ENCODE results near the gene PPP4C.

Gene PPP4C

DNA sequence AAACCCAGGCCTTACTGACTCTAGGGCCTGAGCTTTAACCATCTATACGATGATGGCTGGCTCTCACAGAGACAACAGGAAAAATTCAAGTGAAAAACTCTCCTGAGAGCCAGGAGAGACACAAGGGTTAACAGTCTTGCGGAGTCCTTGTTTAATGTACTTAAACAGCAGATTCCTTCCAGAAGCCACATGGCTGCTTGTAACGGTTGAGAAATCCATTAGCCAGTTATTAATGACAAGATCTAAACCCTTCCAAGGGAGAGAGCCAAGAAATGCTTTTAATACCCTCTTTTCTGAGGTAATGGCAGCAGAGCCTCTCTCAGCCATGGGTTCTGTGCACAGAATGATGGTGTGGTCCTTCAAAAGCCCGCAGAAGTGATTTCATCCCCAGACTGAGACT is 15.4 kb upstream of the PPP4C start:
- DNase-seq: no peak

DNA sequence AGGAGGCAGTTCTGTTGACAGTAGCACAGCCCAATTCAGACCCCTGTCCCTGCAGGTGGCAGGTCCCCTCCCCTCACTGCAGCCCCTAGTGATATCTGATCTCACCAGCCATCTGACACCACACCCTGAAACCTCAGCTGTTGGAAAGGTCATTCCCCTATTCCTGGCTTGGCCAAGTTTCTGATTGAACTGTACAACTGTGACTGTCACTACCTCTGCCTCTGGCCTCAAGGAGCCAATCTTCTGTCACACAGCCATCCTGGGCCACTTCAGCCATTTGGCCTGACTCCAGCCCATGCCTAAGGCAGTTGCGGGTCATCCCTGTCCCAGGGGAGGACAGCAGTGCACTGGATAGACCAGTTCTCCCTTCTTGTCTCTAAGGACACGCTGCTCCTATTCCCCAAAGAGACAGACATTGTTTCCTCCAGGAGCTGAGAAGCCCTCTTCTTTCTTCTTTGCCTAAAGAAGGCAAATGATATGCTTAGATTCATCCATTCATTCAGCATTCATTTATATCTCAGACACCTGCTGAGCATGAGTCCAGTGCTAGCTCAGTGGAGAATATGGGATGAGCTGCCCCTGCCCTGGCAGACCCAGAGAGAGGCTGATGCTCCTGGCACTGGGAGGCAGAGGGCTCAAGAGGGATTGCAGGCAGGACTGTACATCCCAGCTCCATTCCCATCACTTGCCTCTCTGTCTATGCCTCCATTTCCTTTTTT is 14.8 kb upstream of the PPP4C start:
- DNase-seq: no peak

DNA sequence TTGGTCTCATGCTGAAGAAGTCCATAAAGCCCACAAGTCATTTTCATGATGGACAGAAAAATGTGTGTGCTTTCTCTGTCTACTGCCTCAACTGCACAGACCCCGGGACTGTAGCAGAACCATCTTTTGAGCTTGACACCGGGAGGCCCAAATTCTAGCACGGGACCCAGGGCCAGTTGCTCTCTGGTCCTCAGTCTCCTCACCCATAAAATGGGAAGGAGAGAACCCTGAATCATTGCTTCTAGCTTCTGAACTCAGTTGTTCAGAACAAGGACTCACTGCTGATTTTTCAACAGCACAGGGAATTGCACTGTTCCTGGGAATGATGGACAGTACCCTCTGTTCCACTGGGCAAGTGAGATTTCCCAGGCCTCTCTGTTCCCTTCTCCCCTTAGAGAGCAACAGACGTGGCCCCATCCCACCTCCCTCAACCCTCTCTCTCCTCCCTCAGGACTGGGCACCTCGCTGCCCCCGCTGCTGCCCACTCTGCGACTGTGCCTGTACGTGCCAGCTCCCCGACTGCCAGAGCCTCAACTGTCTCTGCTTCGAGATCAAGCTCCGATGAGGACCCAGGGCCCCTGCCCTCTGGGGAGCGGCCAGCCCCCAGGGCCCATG is 12.4 kb upstream of the PPP4C start:
- no peak for DNase-seq

DNA sequence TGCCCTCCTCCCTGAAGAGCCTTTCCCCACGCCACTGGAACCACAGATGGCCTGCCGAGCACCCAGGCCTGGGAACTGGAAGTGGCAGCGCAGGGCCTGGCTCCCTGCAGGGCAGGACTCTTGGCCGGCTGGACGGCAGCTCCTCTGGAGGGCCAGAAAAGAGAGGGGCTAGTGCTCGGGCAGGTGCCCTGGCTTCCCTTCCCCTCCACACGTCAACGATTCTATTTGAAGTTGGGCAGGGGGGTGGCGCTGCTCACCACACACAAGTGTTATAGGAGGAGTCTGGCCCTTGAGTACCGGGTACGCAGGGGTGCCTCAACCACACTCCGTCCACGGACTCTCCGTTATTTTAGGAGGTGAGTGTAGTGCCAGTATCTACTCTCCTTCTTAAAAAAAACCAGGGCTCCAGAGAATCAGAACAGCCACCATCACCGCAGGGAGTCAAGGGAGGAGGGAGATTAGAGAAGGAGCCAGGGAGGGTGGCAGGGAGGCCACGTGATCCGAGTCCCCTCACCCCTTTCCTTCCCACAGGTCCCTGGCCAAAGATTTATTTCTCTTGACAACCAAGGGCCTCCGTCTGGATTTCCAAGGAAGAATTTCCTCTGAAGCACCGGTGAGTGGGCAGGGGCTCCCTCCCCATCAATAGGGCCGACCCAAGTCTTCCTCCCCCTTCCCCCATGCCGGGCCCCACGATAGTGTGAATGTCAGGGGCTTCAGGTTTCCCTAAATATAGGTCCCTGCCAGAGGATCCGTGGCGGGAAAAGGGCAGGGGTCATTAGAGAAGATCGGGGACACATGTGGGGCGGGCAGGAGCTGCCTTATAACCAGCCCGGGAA is 11.7 kb upstream of the PPP4C start:
- DNase-seq: peak; percentile 68

DNA sequence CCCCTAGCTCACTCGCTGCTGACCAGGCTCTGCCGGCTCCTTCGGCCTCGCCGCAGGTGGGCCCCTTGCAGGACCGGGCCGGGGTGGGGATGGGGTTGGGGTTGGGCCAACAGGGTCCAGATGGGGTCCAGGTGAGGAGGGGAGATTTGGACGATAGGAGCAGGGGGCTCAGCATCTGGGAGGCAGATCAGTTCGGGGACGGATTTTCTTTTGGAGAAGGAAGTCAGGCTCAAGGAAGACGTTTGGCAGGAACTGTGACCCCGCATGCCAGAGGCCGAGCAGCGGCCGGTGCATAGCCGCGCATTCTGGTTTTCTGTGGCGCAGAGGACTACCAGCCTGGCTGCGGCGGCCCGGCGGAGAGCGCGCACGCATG is 11.1 kb upstream of the PPP4C start:
- DNase-seq: peak; percentile 64

DNA sequence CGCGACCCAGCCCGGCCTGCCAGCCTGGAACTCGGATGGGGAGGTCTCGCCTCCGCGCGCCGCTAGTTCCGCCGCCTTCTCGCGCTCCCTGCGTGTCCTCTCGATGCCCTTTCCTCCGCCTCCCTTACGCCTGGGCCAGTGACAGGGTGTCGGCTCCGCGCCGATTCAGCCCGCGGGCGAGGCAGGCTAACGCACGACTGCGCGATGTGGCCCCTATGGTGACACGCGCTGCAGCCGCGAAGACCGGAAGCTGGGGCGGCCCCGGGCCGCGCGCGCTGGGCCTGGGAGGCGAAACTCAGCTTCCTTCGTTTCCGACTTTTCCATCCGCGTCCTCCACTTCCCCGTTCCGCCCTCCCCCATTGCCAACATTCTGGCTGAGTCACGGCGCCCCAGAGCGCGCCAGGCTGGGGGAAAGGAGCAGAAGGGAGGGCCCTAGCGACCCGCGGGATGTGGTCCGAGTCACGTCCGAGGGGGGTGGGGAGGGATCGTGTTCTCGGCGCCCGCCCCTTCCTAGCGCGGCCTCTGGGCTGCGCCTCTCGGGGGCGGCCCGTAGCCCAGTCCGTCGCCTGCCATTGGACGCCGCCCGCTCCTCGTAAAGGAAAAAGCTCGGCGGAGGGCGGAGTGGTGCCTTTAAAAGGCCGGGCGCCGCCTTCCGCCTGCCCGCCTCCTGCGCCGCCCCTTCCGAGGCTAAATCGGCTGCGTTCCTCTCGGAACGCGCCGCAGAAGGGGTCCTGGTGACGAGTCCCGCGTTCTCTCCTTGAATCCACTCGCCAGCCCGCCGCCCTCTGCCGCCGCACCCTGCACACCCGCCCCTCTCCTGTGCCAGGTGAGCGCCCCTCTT is 10.5 kb upstream of the PPP4C start, which contains the start of gene ALDOA:
Gene ALDOA, plus strand, starts transcription at position 659 of the 841 bp plus-strand sequence. CDS start 1,138 bp downstream, outside the sequence.
- peak; percentile 98 for DNase-seq

DNA sequence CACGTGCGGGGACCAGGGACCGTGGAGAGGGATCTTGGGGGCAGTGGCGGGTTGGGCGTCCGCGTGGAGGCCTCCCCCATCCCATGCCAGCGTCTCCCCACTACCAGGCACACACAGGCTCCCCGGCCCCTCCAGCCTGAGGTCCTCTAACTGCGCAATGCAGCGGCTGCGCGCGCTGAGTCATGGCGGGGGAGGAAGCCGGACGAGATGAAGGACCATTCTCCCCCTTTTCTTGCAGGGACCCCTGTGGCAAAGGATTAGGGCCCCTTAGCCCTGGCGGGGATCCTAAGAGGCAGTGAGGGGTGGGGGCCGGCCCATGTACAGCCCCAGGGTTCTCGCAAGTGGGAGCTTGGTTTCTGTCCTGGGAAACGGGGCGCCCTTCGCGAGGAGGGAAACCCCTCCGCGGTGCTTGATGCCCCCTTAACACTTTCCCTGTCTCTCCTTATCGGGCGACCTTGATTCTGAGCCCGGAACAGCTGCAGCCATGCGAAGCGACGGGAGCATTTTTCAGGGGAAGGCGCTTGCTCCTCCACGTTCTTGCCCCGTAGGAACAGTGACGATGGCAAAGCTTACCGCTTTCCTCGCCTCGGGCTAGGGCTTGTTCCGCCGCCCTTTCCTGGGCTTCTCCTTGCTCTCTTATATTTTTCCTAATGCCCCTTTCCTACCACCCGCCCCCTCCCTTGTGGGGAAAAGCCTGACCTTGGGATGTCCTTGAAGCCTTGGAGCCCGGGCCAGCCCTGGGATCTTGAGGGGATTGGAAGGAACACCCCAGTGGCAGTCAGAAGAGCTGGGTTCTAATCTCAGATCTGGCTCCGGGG is 9.6 kb upstream of the PPP4C start:
- no peak for DNase-seq

DNA sequence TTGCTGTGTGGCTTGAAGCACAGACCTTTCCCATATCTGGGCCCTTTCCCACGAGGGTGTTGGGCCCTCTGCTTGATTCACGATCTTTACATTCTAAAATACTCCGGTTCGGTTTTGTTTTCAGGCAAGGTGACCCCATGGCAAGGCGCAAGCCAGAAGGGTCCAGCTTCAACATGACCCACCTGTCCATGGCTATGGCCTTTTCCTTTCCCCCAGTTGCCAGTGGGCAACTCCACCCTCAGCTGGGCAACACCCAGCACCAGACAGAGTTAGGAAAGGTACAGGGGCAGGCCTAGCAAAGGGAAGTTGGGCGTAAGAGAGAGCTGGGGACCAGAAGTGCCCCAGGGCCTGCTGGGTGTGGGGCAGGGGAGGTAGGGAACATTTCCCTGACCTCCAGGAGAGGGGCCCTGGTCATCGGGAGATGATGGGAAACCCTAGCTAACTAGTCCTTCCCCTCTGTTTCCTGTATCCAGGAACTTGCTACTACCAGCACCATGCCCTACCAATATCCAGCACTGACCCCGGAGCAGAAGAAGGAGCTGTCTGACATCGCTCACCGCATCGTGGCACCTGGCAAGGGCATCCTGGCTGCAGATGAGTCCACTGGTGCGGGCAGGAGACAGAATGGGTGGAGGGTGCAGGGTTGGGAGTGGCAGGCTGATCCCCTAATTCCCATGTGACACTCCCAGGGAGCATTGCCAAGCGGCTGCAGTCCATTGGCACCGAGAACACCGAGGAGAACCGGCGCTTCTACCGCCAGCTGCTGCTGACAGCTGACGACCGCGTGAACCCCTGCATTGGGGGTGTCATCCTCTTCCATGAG is 8.8 kb upstream of the PPP4C start:
- DNase-seq: no peak

DNA sequence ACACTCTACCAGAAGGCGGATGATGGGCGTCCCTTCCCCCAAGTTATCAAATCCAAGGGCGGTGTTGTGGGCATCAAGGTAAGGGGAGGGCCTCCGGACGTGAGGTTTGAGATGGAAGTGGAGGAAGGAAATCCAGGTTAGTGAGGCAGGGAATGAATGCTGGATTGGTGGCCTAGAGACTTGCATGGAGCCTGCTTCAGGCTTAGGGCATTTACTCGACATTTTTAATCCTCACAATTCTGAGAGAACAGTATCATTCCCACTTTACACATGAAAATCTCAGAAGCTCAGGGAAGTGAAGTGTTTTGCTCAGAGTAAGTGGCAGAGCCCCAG is 8.2 kb upstream of the PPP4C start:
- DNase-seq: no peak

DNA sequence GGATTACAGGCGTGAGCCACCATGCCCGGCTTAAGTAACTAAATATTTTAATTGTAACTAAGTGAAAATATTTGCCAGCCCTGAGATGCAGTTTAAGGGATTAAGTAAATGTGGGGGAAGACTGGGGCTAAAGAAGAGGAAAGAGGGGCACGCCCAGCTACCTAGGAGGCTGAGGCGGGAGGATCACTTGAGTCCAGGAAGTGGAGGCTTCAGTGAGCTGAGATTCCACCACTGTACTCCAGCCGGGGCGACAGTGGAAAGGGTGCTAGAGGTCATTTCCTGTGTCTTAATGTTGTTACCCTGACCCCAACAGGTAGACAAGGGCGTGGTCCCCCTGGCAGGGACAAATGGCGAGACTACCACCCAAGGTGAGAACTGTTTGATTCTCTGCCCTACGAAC is 7.5 kb upstream of the PPP4C start:
- no peak for DNase-seq

DNA sequence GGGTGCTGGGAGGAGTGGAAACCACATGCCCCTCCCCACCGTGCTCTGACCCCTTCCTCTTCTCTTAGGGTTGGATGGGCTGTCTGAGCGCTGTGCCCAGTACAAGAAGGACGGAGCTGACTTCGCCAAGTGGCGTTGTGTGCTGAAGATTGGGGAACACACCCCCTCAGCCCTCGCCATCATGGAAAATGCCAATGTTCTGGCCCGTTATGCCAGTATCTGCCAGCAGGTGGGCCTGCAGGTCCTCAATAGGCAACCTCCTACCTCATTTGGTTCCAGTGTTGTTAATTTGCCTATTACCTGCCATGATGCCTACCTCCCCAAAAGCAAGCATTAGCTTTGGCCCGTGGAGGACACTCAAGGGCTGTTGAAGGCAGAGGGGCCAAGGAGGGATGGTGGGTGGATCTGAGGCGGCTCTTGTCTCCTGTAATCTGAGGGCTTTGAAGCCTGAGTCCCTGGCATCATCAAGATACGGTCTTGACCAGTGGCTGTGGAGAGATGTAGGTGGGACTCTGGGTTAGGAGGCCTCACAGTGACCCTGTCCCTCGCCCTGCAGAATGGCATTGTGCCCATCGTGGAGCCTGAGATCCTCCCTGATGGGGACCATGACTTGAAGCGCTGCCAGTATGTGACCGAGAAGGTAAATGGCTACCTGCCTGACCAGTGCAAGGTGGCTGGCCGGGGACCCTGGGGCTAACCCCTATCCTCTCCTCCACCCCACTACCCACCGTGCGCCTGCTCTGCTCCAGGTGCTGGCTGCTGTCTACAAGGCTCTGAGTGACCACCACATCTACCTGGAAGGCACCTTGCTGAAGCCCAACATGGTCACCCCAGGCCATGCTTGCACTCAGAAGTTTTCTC is 6.8 kb upstream of the PPP4C start:
- DNase-seq: no peak

DNA sequence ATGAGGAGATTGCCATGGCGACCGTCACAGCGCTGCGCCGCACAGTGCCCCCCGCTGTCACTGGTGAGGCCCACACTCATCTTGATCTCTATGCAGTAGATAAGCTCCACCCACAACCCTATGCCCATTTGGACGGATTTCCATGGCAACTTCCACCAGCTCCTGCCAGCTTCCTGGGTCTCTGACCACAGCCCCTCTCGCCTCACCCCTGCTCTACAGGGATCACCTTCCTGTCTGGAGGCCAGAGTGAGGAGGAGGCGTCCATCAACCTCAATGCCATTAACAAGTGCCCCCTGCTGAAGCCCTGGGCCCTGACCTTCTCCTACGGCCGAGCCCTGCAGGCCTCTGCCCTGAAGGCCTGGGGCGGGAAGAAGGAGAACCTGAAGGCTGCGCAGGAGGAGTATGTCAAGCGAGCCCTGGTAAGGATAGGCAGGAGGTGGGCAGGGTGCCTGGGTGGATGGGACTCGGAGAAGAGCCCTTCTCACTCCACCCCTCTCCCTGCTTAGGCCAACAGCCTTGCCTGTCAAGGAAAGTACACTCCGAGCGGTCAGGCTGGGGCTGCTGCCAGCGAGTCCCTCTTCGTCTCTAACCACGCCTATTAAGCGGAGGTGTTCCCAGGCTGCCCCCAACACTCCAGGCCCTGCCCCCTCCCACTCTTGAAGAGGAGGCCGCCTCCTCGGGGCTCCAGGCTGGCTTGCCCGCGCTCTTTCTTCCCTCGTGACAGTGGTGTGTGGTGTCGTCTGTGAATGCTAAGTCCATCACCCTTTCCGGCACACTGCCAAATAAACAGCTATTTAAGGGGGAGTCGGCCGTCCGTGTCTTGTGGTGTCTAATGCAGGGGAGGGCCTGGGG is 6.0 kb upstream of the PPP4C start:
- no peak for DNase-seq

DNA sequence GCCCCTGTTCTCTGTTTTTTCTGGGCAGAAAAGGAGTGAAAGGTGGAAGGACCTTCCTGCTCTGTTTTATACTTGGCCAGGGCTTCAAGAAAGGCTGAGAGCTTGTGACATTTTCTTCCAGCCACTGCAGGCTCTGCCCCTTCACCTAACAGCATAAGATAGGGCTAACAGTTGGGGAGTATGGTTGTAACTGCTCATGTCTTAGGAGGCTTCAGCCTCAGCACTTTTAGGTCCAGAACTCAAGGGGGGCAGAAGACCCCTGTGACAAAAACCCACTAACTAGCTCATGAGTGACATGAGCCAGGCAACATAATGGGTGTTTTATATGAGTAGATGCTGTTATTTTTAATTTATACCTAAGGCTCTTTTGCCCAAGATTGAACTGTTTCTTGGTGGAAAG is 5.3 kb upstream of the PPP4C start:
- DNase-seq: no peak

DNA sequence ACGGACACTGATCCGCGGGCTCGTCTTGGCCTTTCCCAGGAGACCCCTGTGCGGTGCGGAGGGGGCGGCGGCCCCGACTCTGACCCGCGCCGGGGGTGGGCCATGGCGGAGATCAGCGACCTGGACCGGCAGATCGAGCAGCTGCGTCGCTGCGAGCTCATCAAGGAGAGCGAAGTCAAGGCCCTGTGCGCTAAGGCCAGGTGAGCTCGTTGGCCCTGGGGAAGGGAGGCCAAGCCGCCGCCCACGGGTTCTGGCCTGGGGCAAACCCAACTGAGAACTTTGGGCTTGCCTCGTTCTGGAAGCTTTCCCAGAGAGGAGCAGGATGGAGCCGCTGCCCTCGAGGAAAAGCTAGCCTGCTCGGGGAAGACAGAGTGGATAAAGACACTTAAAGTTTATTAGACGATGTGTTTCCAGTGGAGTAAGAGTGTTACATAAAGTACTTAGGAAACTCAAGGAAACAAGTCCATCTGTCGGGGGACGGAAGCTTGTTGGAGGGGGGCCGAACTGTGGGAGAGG is 540 bp downstream of the PPP4C start:
- DNase-seq: no peak

DNA sequence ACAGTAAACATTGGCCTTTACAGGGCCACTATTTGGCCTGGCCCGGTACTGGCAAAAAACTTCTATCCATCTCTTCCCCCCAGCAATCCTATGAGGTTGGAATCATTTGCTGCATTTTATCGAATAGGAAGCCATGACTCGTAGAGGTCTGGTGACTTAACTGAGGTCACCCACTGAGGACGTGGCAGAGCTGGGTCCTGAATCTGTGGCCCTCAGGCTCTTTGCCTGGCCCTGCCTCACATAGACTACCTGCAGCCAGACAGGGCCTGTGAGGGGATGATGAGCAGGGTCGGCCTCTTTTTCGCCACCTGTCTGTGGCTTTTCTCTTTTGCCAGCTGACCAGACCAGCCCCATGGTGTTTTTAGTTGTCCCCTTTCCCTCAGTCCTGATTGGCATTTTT is 1.9 kb downstream of the PPP4C start:
- no peak for DNase-seq

DNA sequence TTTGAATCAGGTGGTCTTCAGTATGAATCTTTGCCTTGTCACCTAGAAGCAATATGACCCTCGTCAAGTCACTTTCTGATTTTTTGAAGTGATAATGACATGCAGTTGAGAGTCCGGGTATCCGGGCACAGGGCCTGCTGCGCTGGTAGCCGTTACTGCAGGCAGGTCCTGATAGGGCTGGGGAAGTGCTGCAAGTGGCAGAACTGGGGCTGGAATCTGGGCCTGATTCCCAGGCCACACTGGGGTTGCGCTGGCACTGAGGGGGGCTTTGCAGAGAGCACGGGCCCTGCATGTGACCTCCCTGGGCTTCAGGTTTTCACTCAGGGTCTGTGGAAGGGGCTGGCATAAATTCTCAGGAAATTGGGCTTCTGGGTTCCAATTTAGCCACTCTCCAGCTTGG is 3.0 kb downstream of the PPP4C start:
- no peak for DNase-seq

DNA sequence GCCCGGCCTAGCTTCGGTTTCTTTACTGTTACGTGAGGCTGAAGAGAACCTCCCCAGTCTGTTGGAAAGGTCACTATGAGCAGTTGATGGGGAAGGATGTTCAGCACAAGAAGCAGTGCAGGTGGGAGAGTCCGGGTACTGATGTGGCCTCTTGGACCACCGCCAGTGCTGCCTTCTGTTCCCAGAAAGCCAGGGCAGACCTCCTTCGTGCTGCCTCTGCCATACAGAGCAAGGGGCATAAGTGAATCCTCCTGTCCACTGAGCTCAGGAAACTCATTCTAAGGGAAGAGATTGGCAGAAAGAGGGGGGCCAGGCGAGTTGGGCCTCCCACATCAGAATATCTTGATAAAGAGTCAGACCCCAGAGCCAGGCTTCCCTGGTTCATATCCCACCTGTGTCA is 3.7 kb downstream of the PPP4C start:
- DNase-seq: no peak

DNA sequence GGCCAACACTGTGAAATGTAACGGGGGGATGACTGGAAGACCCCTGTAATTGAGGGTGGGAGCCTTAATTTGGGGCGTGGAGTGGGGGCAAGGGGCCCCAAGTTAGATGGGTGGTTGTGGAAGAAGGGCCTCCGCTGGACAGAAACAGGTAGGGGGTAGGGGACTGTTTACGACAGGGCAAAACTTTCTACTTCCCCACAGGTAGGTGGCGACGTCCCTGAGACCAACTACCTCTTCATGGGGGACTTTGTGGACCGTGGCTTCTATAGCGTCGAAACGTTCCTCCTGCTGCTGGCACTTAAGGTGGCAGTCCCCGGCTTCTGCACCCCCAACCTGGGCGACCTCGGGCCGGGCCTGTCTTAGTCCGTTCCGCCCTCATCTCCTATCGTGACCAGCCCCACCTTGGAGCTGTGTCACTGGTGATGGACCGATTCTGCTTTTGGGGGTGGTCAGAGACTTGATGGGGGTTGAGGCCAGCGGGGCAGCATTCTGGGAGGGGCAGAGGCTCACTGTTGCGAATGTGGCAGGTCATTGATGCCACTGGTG is 6.8 kb downstream of the PPP4C start:
- no peak for DNase-seq
